ENCODE data around the gene TEK.
"Not testable (repeated sequence)": the region's sequence is repeated elsewhere in the genome, so short reads cannot be mapped to it uniquely, and the experiment has no call there.

TEK gene

GRCh38 chr9:27182421-27182820 is 73.4 kb downstream of the TEK start:
- no peak for DNase-seq

- no peak for DNase-seq
These were observed 74.1 kb downstream of the TEK start for GRCh38 chr9:27183131-27183530.

GRCh38 chr9:27183701-27184100 is 74.7 kb downstream of the TEK start:
- DNase-seq = no peak

- no peak for DNase-seq
These were observed 75.7 kb downstream of the TEK start for GRCh38 chr9:27184556-27185351.

- DNase-seq = no peak
These were observed 79.4 kb downstream of the TEK start for GRCh38 chr9:27188426-27188825.

- no peak for DNase-seq
These were observed 80.4 kb downstream of the TEK start for GRCh38 chr9:27189426-27189825.

GRCh38 chr9:27192291-27192960 is 83.4 kb downstream of the TEK start:
- DNase-seq = no peak

GRCh38 chr9:27193886-27194285 is 84.9 kb downstream of the TEK start:
- no peak for DNase-seq

- no peak for DNase-seq
These were observed 85.5 kb downstream of the TEK start for GRCh38 chr9:27194401-27195091.

GRCh38 chr9:27195191-27195590 is 86.2 kb downstream of the TEK start:
- no peak for DNase-seq

- DNase-seq = no peak
These were observed 87.4 kb downstream of the TEK start for GRCh38 chr9:27196383-27196782.

GRCh38 chr9:27198190-27198589 is 89.2 kb downstream of the TEK start:
- no peak for DNase-seq

- DNase-seq = no peak
These were observed 93.0 kb downstream of the TEK start for GRCh38 chr9:27202056-27202455.

- DNase-seq = no peak
These were observed 94.8 kb downstream of the TEK start for GRCh38 chr9:27203783-27204182.

GRCh38 chr9:27204578-27204977 is 95.6 kb downstream of the TEK start:
- no peak for DNase-seq

- no peak for DNase-seq
These were observed 96.2 kb downstream of the TEK start for GRCh38 chr9:27205198-27205597.

GRCh38 chr9:27206041-27206440 is 97.0 kb downstream of the TEK start:
- DNase-seq = no peak

GRCh38 chr9:27209034-27209433 is 100.0 kb downstream of the TEK start:
- DNase-seq = no peak

GRCh38 chr9:27210588-27210987 is 101.6 kb downstream of the TEK start:
- DNase-seq = no peak

- no peak for DNase-seq
These were observed 103.2 kb downstream of the TEK start for GRCh38 chr9:27212191-27212590.

- no peak for DNase-seq
These were observed 103.6 kb downstream of the TEK start for GRCh38 chr9:27212621-27213020.

- no peak for DNase-seq
These were observed 118.2 kb downstream of the TEK start for GRCh38 chr9:27227192-27227591.

- not testable (repeated sequence) for DNase-seq
These were observed 130.6 kb downstream of the TEK start for GRCh38 chr9:27239648-27240047.

GRCh38 chr9:27247756-27248155 is 138.7 kb downstream of the TEK start:
- DNase-seq = peak; percentile 4

All from NCI-H446 treated with DMSO at 0.1 percent for 48 hours (cell line).